Measurements from ENCODE around the gene MAST4. TPM values are rescaled to one million over a fixed set of nuclear protein-coding genes. Genes with fewer than 3 reads are reported as not detected.
A peak's percentile ranks its signal among the peaks of the same experiment; 100 is the strongest.

The MAST4 gene
- polyA plus RNA-seq, 2 of the 4 experiments (the other 2 are of a cell fraction), result 1.2 to 5.8 TPM

DNA sequence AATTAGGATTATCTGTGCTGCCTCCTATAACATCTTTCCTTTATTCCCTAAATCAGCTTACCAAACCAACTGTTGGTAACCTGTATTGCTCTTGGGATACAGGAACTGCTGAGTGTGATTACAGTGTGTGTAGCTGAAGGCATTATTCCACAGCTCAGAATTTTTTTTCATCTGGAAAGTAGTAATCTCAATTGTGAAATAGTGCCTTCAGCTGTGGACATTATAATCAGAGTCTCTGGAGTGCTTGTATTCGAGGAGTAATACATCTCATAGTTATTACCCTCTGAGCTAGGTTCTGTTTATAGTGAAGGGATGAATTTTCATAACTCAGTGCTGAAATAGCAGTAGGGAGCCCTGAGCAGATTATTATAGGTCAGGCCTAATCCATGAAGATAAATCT lies 199.5 kb downstream of the MAST4 start:
- no peak for ATAC-seq
- H3K4me3 ChIP-seq, result no peak overlapping the region
- no peak overlapping the region for H3K27ac ChIP-seq
- TF ChIP-seq ZFP36 (IDR thresholded peaks at IDR 0.05; ENCODE audit: borderline replicate concordance, partially characterized antibody) (no peak), HOXB5 (CRISPR knock-in tag; IDR thresholded peaks at IDR 0.05) (no peak), RAD21 (conservative IDR thresholded peaks at IDR 0.05 in 1 of 2, IDR thresholded peaks at IDR 0.05 in 1 of 2) (no peak), JUN (IDR thresholded peaks at IDR 0.05) (no peak)
- no peaks in the 10 kb centered on the region for H3K4me1 ChIP-seq
- FAIRE-seq, result no peak
- DNase-seq (ENCODE audit: low read depth in 1 of 2, low spot score in 1 of 2), result no peak
- WGBS (ENCODE audit: missing lambda C conversion rate), result 0% methylated on average over 1 of the region's 1 CpG
- H3K9me3 ChIP-seq, result no peaks in the 10 kb centered on the region
- H3K4me2 ChIP-seq, result no peak overlapping the region
- POLR2A ChIA-PET, result no interaction called here
- CTCF ChIA-PET, result interaction anchor here (1.2 to 1.8 kb wide), 5 partner anchors 11 to 489 kb away, joined by 3 to 7 read pairs (median 5); no protein-coding TSS in a partner anchor

DNA sequence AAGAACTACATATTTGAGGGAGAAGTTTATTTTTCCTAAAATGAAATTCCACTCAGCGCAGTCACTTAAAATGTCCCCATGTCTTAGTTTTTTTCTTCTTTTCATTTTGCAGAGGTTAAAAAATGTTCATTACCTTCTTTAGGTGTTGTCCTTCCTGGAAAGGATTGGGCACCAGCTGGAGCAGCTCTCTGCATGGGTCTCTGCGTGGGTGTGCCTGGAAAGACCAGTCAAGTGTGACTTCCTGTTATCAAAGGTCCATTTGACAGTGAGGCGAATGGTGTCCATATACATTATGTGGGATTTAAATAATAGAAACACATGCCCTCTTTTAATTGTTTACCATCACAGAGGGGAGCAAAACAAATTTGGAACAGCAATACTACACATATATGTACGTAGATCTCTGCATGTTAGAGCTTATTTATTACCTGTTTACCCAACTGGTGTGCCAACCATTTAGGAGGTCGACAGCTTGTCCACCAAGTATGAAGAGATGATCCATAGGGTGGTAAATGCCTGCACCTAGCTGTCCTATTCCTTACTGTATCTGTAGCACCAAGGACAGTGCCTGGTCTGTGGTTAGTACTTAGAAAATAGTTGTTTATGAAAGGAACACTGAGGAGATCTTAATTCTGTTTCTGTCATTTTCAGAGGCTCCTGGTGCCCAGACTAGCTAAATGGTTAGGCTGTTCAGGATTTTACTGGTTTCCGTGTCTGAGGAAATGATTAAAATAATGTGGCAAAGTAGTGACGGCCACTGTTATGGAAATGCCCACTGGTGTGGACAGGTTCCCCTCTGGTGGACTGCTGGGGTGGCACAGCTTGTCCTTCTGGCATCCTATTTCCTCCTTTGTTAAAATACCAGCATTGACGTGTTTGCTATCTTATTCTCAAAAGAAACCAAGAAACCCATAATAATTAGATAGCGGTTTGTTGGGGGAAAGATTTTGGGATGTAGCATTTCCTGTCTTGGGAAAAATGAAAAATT lies 200.4 kb downstream of the MAST4 start:
- POLR2A ChIA-PET, result no interaction called here
- ATAC-seq (peak; percentile 79 to 82; a peak in 5 of 6 replicates), FAIRE-seq (no peak), DNase-seq (ENCODE audit: low read depth in 1 of 2, low spot score in 1 of 2) (peak; percentile 13 to 14)
- WGBS (ENCODE audit: missing lambda C conversion rate), result 28% methylated on average over 9 of the region's 9 CpGs
- no peak overlapping the region for H3K4me3 ChIP-seq
- CTCF ChIA-PET, result interaction anchor here (1.0 to 1.9 kb wide), 6 partner anchors 8 to 490 kb away, joined by 3 to 8 read pairs (median 4); no protein-coding TSS in a partner anchor
- no peaks in the 10 kb centered on the region for H3K9me3 ChIP-seq
- H3K4me1 ChIP-seq, result no peaks in the 10 kb centered on the region
- no peak overlapping the region for H3K27ac ChIP-seq
- no peak overlapping the region for H3K4me2 ChIP-seq
- TF ChIP-seq MAZ (IDR thresholded peaks at IDR 0.05; ENCODE audit: borderline replicate concordance, low read depth, low read length) (no peak), ZC3H11A (IDR thresholded peaks at IDR 0.05) (no peak), RAD21 (conservative IDR thresholded peaks at IDR 0.05 in 1 of 2, IDR thresholded peaks at IDR 0.05 in 1 of 2) (peak; percentile 24 to 41; a peak in 3 of 5 replicates), PHF8 (IDR thresholded peaks at IDR 0.05; ENCODE audit: borderline replicate concordance, low read depth) (no peak), FOXS1 (CRISPR knock-in tag; IDR thresholded peaks at IDR 0.05) (no peak), BHLHE40 (IDR thresholded peaks at IDR 0.05; ENCODE audit: low read depth, low read length) (no peak), NR3C1 (IDR thresholded peaks at IDR 0.05) (no peak)
- TF ChIP-seq, protein P1, sequence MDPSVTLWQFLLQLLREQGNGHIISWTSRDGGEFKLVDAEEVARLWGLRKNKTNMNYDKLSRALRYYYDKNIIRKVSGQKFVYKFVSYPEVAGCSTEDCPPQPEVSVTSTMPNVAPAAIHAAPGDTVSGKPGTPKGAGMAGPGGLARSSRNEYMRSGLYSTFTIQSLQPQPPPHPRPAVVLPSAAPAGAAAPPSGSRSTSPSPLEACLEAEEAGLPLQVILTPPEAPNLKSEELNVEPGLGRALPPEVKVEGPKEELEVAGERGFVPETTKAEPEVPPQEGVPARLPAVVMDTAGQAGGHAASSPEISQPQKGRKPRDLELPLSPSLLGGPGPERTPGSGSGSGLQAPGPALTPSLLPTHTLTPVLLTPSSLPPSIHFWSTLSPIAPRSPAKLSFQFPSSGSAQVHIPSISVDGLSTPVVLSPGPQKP (IDR thresholded peaks at IDR 0.05; ENCODE audit: low read depth, low read length), result no peak
- TF ChIP-seq, protein P2, sequence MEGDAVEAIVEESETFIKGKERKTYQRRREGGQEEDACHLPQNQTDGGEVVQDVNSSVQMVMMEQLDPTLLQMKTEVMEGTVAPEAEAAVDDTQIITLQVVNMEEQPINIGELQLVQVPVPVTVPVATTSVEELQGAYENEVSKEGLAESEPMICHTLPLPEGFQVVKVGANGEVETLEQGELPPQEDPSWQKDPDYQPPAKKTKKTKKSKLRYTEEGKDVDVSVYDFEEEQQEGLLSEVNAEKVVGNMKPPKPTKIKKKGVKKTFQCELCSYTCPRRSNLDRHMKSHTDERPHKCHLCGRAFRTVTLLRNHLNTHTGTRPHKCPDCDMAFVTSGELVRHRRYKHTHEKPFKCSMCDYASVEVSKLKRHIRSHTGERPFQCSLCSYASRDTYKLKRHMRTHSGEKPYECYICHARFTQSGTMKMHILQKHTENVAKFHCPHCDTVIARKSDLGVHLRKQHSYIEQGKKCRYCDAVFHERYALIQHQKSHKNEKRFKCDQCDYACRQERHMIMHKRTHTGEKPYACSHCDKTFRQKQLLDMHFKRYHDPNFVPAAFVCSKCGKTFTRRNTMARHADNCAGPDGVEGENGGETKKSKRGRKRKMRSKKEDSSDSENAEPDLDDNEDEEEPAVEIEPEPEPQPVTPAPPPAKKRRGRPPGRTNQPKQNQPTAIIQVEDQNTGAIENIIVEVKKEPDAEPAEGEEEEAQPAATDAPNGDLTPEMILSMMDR (IDR thresholded peaks at IDR 0.05), result no peak
- TF ChIP-seq, protein P3, sequence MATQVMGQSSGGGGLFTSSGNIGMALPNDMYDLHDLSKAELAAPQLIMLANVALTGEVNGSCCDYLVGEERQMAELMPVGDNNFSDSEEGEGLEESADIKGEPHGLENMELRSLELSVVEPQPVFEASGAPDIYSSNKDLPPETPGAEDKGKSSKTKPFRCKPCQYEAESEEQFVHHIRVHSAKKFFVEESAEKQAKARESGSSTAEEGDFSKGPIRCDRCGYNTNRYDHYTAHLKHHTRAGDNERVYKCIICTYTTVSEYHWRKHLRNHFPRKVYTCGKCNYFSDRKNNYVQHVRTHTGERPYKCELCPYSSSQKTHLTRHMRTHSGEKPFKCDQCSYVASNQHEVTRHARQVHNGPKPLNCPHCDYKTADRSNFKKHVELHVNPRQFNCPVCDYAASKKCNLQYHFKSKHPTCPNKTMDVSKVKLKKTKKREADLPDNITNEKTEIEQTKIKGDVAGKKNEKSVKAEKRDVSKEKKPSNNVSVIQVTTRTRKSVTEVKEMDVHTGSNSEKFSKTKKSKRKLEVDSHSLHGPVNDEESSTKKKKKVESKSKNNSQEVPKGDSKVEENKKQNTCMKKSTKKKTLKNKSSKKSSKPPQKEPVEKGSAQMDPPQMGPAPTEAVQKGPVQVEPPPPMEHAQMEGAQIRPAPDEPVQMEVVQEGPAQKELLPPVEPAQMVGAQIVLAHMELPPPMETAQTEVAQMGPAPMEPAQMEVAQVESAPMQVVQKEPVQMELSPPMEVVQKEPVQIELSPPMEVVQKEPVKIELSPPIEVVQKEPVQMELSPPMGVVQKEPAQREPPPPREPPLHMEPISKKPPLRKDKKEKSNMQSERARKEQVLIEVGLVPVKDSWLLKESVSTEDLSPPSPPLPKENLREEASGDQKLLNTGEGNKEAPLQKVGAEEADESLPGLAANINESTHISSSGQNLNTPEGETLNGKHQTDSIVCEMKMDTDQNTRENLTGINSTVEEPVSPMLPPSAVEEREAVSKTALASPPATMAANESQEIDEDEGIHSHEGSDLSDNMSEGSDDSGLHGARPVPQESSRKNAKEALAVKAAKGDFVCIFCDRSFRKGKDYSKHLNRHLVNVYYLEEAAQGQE (IDR thresholded peaks at IDR 0.05), result peak; percentile 60

Measured in A549 (cell line).